GM15510 (cell line): ENCODE data around the gene ZMIZ1.

Experiments used
- POLR2A ChIP-seq: IDR thresholded peaks from 3 replicates; pipeline ENCODE4 v1.6.1; 2011; ENCODE audit warnings: borderline replicate concordance; ENCODE audit not compliant: insufficient read length; ENCODE audit errors: extremely low read depth

ZMIZ1 gene, protein sequence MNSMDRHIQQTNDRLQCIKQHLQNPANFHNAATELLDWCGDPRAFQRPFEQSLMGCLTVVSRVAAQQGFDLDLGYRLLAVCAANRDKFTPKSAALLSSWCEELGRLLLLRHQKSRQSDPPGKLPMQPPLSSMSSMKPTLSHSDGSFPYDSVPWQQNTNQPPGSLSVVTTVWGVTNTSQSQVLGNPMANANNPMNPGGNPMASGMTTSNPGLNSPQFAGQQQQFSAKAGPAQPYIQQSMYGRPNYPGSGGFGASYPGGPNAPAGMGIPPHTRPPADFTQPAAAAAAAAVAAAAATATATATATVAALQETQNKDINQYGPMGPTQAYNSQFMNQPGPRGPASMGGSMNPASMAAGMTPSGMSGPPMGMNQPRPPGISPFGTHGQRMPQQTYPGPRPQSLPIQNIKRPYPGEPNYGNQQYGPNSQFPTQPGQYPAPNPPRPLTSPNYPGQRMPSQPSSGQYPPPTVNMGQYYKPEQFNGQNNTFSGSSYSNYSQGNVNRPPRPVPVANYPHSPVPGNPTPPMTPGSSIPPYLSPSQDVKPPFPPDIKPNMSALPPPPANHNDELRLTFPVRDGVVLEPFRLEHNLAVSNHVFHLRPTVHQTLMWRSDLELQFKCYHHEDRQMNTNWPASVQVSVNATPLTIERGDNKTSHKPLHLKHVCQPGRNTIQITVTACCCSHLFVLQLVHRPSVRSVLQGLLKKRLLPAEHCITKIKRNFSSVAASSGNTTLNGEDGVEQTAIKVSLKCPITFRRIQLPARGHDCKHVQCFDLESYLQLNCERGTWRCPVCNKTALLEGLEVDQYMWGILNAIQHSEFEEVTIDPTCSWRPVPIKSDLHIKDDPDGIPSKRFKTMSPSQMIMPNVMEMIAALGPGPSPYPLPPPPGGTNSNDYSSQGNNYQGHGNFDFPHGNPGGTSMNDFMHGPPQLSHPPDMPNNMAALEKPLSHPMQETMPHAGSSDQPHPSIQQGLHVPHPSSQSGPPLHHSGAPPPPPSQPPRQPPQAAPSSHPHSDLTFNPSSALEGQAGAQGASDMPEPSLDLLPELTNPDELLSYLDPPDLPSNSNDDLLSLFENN

DNA sequence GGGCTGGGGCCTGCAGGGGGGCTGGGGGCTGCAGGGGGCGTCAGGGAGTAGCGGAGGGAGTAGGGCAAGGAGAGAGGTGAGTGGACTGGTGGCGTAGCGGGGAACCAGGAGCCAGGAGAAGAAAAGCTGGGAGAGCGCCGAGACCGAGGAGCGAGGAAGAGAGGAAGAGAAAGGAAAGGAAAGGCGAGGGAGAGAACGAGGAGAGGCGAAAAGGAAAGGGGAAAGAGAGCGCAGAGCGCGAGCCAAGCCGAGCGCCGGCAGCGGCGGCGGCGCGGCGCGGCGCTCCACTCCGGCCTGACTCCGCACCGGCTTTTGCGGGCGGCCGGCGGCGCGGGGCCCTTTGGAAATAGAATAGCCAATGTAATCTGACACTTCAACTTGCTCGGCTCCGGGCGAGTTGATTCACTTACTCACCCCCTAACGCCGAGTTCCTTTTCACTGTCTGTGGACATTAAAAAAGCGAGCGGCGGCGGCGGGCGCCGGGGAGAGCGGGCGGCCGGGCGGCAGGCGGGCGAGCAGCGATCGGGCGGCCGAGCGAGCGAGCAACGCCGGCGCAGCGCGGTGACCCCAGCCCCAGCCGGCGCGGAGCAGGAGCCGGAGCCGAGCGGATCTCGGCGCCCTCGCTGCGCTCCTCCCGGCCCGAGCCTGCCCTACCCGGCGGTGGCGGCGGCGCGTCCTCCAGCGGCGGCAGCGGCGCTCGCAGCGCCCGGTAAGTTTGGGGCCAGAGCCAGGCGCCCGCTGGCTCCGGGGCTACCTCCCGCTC lies at the start of gene ZMIZ1:
ZMIZ1 (plus strand) TSS at position 405 of the 763 bp plus-strand sequence. CDS start 132,667 bp downstream, outside the sequence.
- TF ChIP-seq POLR2A = peak; percentile 38

- no peak for TF ChIP-seq POLR2A
Measured at GRCh38 chr10:79019441-79020014, 49.2 kb upstream of the ZMIZ1 start.

- TF ChIP-seq POLR2A = no peak
Measured at GRCh38 chr10:79020015-79020491, 48.7 kb upstream of the ZMIZ1 start.

GRCh38 chr10:79020605-79021004 lies 48.2 kb upstream of the ZMIZ1 start:
- TF ChIP-seq POLR2A = no peak

DNA sequence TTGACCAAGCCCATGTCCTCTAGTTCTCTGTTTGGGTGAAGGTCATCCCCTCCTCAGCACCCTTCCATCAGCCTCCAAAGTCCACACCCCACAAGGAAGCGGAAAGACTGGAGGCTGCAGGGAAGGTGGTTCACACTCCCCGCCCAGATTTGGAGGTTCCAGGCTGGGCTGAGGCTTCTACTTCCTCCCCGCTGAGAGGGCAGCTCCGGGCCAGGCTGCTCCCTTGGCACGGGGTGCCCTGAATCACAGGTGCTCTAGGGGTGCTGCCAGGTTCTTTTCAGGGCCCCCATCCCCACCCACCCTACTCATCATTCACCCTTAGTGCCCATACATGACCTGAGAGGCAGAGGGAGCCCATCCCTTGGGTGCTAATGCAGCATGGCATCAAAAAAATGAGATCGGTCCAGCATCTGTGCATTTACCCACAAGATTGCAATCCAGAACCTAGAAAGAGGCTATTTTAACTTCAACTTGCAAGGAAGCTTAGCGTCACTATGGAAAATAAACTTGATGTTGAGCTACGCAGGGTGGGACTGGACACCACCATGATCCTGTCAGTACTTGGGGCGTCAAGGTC lies 47.3 kb upstream of the ZMIZ1 start:
- no peak for TF ChIP-seq POLR2A

DNA sequence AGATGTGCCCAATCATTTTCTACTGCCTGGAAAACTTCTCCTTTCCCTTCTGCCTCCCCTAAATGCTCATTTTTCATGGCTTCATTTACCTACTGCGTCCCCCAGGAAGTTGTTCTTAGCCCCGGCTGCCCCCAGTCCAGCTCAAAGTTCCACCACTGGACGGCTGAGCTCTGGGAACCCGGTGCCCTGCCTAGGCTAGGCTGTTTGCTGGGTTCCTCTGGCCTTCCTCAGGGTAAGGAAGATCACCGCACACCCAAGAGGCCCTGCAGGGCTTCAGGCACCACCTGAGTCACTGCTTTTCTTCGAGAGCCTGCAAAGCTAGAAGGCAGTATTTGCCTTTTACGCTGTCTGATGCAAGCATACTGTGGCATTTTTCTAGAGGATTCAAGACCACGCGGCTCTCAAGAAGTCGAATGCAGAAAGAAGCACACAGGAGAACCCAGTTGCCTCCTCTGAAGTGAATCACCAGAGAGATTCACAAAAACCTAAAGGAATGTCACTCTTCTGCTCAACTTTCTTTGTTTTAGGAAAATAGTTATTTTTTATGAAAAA lies 46.7 kb upstream of the ZMIZ1 start:
- TF ChIP-seq POLR2A = no peak

- TF ChIP-seq POLR2A = no peak
Measured at GRCh38 chr10:79022565-79023230, 46.1 kb upstream of the ZMIZ1 start.

GRCh38 chr10:79023240-79024162 lies 45.3 kb upstream of the ZMIZ1 start:
- no peak for TF ChIP-seq POLR2A

GRCh38 chr10:79024296-79024695 lies 44.5 kb upstream of the ZMIZ1 start:
- TF ChIP-seq POLR2A = no peak

GRCh38 chr10:79024720-79025198 lies 44.0 kb upstream of the ZMIZ1 start:
- TF ChIP-seq POLR2A = no peak

- TF ChIP-seq POLR2A = no peak
Measured at GRCh38 chr10:79025199-79025832, 43.5 kb upstream of the ZMIZ1 start.
